Kidney tubule cell (primary cell): ENCODE results near the gene EZH2.
A peak's percentile ranks its signal among the peaks of the same experiment; 100 is the strongest.

Experiments
- DNase-seq: peaks from one replicate; pipeline ENCODE4 v3.0.0-alpha.2; 2018; ENCODE audit warnings: low spot score

The EZH2 gene

DNA sequence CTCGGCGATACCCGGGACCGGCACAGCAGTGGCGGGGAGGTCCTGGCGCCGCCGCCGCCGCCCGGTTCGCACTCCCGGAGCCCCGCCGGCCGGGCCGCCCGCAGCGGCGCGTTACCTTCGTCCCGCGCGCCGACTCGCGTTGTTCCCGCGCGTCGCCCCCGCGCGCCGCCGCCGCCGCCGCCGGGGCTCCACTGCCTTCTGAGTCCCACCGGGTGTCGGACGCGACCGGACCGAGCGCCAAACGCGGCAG is at the start of gene EZH2:
Gene EZH2 (minus strand): TSS at position 243 of the 250 bp plus-strand sequence. CDS start 36,993 bp downstream, outside the sequence.
- no peak for DNase-seq

DNA sequence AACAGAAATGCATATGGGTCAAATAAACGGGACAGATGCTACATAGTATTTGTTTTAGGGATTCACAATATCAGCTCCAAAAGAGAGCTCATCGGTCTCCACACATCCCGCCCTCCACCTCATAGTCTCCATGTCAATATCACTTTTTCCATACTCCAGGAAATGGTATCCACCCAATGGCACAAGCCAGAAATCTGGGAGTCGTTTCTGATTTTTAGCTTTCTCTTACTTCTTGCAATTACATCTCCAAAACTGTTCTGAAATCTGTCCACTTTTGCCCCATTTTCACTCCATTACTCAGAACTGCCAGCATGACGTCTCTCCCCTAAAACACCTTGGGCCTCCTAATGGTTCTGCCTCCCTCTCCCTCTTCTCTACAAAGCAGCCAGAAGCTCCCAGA is 47.4 kb upstream of the EZH2 start:
- DNase-seq = no peak

DNA sequence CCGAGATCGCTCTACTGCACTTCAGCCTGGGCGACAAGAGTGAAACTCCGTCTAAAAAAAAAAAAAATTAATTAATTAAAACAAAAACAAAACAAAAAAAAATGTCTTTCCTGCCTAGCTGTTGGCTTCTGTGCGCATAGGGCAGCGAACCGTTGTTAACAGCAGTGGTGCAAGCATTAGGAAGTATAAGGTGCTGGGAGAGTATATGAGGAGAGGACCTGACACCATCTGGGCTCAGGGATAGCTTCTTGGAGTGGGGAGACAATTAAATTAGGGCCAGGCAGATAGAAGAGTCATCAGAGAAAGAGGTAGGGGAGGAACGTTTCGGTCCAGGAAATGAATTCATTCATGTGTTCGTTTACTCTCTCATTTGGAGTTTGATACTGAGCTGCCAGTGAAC is 46.2 kb upstream of the EZH2 start:
- DNase-seq = no peak

DNA sequence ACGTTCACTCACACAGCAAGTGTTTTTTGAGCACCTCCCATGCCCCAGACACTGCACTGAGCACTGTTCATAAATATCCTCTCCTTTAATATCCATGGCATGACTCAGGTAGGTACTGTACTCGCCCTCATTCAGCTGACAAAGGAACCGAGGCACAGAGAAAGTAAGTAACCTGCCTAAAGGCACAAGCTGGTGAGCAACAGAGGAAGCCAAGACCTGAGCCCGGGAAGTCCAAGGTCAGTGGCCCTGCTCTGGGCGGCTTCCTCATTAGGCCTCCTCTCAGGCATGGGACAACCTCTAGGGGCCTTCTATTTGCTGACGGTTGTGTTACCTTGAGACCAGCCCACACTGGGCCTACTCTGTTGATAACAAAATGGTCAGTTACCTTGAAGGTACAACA is 45.1 kb upstream of the EZH2 start:
- DNase-seq = no peak

DNA sequence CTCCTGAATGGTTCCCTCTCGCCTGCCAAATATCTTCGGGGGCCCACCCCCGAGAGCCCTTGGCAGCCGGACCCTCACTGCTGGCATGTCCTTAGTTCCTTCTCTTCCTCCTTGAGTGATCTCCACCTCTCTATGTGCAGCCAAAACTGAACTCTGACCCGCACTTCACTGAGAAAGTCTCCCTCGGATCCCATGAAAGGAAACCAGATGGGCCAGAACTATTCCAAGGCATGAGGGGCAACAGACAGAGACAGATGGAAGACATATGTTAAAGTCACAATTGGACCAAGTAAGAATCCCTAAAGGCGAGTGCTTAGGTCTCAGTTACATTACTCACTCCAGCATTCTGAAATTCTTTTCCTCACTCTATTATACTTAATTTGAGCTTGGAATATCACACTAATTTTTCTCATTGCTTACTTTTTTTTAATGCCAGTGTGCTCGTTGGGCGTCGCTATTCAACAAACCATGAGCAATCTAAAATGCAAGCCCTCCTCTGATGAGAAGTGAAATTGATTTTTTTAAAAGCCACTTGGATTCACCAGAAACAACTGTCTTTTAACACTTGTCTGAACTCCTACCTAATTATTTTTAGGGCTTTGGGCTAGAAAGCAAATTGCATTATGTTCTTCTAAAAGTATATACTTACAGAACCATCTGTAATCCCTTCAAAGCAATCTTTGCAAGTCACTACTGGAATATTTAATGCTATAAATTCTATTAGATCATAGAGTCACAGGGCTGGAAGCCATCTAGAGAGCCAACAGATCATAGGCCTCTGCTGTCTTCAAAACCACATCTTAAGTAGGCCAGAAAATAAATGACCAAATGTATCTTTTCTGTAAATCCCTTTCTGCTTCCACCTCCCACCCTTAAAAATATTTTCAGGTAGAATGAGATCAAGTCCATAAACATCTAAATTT is 43.3 kb upstream of the EZH2 start:
- DNase-seq = no peak

DNA sequence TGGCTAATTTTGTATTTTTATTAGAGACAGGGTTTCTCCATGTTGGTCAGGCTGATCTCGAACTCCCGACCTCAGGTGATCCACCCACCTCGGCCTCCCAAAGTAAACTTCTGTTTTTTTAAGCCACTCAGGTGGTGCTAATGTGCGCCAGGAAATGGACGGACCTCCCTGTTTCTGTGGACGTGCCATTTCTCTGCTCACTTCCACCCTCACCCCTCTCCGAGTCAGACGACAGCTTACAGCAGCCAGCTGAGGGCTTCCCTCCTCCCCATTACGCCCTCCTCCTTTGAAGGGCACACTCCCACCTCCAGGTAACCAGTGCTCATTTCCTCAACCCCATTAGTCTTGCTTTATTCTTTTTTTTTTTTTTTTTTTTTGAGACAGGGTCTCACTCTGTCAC is 41.7 kb upstream of the EZH2 start:
- no peak for DNase-seq

DNA sequence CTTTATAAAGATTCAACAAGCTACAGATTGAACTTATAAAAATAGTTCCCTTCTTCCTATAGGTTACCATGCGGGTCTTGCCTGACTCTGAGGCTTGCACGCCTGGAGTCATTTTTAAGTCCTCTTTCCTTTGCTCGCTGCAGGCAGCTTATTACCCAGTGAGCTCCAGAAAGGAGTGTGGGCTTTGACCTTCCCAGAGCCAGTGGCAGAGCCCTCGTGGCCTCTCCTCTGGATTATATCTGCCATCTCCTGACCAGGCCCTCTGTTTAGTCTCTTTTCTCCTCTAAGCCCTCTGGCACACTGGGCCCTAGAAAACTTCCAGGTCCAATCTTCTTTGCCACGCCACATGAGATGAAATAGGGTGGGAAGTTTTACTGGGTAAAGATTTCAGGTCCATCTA is 39.9 kb upstream of the EZH2 start:
- no peak for DNase-seq

DNA sequence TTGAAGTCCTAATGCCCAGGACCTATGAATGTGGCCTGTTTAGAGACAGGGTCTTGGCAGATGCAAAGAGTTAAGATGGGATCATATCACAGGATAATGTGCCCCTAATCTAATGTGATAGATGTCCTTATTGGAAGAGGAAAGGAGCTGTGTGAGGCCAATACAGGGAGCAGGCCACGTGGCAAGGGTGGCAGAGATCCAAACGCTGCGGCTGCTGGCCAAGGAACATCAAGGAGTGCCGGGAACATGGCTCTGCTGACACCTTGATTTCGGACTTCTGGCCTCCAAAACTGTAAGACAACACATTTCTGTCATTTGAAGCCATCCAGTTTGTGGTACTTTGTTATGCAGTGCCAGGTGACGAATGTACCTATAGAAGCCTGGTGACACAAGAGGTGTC is 37.7 kb upstream of the EZH2 start:
- no peak for DNase-seq

DNA sequence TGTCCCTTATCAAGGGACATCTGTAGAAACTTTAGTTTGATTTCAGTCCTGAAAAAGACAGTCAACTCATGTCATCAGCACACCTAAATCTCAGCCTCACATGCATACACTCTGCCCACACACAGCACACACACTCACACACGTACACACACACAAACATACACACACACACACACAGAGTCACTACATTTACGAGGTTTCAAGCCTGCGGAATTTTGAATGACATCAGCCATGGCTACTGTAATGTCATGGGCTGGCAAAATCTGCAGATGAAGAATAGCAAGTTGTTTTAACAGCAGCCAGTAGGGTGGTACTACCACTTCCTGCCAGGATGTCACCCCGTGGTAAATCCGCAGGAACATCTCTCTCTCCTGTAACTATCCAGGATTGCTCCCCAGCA is 37.1 kb upstream of the EZH2 start:
- DNase-seq = no peak

DNA sequence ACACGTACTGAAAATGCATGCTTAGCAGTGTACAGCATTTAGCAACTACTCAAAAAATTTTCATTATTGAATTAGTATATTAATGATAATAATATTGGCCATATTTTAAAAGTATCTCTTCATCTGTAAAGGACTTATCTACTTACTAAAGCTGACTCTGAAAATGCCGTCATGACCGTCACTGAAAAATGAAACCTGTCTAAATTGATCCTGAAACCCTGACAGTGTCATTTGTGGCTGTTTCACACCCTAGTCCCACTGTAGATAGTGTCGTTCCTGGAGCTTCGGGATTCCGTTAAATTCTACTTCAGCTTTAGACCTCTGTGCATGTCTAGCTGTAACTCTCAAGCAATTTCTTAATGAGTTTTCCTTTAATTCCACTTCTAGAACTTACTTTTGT is 35.8 kb upstream of the EZH2 start:
- DNase-seq = no peak

DNA sequence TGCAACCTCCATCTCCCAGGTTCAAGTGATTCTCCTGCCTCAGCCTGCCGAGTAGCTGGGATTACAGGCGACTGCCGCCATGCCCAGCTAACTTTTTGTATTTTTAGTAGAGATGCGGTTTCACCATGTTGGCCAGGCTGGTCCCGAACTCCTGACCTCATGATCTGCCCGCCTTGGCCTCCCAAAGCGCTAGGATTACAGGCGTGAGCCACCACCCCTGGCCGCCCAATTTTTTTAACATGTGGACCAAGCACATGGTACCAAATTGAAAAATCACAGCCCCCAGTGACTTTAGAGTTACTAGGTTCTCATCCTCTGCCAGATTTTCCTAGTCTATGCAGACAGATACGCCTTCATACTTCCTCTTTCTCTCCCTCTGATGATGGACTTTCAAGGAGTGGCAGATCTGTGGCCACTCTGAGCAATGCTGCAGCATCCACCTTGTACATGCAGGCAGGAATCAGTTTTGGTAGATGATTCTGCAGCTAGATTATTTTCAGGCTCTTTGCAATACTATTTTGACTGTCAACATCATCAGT is 34.0 kb upstream of the EZH2 start:
- no peak for DNase-seq

DNA sequence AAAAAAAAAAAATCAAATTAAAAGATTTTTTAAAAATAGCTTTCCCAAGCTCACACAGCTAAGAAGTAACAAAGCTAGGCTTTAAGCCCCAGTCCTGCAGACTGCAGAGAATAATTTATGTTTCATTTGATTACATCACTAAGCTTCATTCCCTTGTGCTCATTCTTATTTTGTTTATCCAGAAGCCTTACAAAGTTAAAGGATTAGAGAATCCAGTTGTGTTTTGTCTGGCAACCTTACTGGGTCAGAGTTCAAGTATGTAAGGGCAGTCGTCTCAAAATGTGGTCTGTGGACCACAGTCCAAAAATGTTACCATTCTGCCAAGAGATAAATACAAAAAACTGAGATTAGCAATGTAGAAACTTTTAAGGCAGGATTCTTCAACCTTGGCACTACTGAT is 32.1 kb upstream of the EZH2 start:
- DNase-seq = no peak

DNA sequence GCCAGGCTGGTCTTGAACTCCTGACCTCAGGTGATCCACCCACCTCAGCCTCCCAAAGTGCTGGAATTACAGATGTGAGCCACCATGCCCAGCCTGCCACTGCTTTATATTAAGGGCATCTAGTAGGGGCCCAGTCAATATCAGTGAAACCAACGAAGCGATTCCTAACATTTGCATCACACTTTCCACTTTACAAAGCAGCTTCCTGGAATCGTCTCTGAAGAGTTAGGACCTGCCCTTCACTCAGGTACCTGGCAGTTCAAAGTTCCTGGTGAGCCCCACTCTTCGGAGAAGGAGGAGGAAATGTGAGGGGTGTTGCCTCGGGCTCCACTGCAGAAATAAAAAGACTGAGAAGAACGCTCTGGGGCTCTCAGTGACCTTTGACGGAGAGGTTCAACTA is 31.1 kb upstream of the EZH2 start:
- DNase-seq = no peak

DNA sequence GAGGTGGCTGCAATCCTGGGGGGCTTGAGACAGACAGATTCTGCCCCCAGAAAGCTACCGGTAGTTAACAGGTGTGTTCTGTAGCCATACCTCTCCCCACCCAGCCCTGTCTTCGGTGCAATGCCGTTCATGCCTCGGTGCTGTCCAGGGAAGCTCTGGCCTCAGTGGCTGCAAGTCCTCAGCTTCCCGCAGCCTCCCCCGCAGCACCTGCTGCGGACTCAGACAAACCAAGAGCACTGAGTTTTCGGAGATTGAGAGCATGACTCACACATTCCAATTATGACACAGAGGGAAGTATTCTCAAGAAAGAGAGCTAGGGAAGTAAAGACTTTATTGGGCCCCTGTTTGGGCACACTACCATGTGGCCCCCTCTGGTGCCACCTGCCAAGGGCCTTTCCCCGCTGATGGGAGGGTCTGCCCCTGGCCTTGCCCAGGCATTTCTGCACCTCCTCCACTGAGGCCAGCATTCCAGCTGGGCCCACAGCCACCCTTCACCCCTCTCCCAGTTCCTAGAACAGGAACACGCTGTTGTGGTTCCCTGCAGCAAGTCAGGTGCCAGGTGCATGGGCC is 30.2 kb upstream of the EZH2 start:
- peak; percentile 78 for DNase-seq

DNA sequence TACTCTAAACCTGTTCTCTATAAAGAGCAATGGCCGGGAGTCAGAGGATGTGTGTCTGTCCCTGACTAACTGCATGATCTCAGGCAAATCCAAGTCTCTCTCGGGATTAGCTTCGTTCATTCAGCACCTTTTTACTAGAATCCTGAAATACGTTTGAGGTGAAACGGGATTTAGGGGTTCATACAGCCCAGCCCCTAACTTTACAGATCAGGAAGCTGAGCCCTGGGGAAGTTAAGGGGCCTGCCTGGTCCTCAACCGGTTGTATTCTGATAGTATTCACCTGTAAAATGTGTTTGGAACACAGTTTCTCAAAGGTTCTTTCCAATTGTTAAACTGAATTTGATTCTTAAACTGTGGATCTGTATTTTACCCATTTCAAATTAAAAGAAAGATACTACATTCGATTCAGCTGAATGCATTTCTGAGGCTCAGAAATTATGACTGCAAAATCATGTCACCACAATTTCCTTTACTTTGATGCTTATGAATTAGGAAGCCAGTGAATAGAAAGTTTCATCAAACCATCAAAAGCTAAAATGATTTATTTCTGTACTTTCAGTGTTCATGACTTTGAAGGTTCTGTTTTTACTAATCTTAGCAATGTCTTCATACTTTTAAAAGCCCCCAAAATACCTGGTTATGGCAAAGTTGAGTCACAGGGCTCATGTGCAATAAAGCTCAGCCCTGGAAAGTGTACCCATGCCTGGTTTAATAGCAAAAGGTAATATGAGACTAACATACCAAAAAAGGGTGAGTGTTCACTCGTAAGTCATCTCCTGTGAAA is 28.9 kb upstream of the EZH2 start:
- DNase-seq = no peak

DNA sequence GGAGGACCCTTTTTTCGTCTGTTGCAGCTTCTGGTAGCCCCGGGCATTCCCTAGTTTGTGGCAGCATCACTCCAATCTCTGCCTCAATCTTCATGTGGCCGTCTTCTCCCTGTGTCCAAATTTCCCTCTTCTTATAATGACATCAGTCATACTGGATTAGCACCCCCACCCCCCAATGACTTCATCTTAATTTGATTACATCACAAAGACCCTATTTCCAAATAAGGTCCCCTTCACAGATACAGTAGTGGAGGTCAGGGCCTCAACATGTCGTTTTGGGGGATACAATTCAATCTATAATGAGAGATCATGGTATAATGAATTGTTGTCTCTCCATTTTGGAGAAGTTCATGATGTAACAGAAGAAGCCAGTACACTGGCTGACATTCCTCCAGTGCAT is 28.1 kb upstream of the EZH2 start:
- DNase-seq = no peak

DNA sequence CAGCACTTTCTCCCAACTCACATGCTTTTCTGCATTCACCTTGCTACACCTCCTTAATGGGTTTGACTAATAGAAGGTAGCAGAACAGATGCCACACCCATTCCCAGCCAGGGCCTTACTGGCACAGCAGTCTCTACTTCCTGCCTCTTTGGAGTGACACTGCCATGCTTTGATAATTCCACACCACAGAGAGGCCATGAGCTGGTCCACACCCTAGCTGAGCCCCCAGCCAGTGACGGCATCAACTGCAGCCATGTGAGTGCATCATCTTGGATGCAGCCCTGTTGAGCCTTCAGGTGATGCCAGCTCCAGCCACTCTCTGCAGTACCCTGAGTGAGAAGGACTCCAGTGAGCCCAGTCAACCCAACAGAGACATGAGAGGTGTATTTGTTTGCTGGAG is 27.5 kb upstream of the EZH2 start:
- peak; percentile 18 for DNase-seq

DNA sequence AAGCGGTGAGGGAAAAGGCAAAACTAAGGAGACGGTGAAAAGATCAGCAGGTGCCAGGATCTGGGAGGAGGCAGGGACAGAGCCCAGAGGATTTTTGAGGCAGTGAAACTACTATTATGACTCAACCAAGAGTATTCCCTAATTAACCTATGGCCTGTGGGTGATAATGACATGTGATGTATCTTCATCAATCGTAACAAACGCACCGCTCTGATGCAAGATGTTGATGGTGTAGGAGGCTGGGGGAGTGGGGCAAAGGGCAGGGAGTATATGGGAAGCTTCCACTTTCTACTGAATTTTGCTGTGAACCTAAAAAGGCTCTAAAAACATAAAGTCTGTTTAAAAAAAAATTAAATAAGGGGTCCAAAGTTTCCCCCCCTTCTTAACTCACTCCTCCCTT is 25.5 kb upstream of the EZH2 start:
- no peak for DNase-seq

DNA sequence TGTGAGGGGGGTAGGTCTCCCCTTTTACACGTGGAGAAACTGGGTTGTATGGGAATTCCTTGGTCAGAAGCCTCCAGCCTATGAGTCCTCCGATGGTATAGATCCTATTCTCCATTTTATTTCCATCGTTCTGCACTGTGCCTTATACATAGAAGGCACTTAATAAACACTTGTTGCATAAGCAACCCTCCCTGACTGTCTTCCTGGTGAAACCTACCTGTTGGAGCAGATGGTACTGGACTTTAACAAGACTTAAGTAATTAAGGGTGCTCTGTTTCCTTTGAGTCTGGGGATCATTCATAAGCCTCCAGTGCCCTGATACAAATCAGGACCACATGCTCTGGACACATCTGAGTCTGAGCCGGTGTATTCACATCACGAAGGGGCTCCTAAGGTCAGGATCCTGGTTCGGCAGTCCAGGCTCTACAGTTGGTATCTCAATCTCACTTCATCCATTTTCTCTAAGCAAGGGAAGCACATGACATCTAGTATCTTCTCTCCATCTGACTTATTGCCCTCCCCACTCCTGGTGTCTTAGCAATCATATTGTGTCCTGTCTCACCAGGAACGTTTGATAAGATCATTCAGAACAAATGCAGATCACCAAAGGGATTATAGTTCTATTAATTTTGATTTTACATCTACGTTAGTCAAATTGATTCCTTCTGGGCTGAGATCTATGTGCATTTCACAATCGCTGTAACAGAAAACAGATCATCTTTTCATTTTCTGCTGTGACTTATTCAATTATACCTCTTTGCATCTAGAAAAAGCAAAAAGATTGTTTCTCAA is 22.8 kb upstream of the EZH2 start:
- no peak for DNase-seq

DNA sequence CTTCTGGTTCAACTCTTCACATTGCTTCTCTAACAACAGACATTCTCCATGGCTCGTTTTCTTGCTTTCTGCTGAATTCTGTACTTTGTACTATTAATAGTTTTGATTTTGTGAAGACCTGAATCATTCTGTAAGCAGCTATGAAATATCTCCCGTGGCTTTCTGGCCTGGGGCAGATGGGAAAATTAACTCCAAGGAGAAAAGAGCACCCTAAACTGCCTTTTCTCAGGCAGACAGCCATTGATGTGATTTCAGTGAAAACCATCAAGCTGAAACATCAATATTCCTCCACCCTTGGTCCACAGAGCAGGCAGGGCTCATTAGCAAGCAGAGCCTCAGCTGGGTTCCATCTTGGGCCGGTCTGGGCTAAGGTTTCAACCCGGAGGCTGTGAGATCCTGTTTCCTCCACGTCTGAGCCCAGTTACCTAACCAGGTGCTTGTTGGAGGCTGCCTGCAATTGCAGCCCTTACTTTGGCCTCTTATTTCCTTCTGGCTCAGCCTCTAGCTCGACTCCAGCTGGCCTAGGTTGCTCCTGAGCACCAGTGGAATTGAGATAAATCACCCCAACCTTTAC is 21.1 kb upstream of the EZH2 start:
- no peak for DNase-seq

DNA sequence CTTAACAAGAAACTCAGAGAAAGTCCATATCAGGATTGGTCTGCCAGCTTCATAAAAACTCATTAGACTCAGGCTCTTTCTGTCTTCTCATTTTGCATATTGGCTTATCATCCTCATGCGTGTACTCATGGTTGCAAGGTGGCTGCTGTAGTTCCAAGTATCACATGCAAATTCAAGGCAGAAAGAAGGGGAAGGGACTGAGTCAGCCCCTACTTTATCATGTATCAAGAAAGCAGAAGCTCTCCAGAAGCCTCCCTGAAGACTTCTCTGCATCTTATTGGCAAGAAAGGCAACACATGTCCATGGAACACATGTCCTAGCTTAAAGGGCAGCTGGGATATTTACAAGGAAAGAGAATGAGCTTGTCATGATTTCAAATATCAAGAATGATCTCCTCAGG is 19.4 kb upstream of the EZH2 start:
- no peak for DNase-seq

DNA sequence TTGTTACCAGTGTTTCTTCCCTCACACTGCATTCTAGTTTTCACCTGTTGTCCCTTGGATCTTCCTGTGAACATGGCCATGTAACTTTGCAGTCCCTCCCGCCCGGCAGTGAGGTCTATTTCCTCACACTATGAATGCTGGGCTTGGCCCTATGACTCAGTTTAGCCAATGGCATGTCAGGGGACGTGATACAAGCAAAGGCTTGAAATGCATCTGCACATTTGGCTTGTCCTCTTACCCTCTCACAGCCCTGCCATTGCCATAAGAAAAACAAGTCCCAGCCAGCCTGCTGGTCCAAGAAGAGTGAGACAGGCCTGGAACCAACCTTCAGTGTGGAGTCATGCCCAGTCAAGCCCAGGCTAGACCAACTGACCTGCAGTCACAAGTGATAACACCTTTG is 17.1 kb upstream of the EZH2 start:
- no peak for DNase-seq
